SU-DHL-6 (cell line): ENCODE measurements around the gene GKN2.

Source experiments
- EZH2phosphoT487 ChIP-seq: fragments of 200-600 bp; sonication (generic), shearing (Covaris generic); conservative IDR thresholded peaks from 2 replicates; pipeline ENCODE4 v1.6.1; 2018; ENCODE audit warnings: mild to moderate bottlenecking, antibody characterized with exemption, low read length, moderate library complexity, mixed read lengths
- TF ChIP-seq, protein P1 (sequence below): fragments of 200-600 bp; sonication (generic); IDR thresholded peaks from one replicate; pipeline ENCODE4 v1.5.1; 2017; ENCODE audit warnings: antibody characterized with exemption, mild to moderate bottlenecking, low read length, moderate library complexity; ENCODE audit not compliant: insufficient read depth, poor library complexity, severe bottlenecking

DNA sequence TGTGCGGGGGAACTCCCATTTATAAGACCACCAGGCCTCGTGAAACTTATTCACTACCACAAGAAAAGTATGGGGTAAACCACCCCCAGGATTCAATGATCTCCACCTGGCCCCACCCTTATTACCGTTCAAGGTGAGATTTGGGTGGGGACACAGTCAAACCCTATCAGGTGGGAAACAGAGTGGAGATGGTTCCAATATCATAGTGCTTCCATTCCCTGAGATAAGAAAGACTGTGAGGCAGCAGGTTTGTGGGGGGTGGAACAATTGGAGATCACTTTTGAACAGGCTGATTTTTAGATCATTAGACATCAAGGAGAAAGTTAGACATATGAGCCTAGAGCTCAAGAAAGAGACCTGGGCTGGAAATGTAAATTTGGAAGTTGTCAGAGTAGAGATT is 39.3 kb downstream of the GKN2 start:
- TF ChIP-seq, protein P1, sequence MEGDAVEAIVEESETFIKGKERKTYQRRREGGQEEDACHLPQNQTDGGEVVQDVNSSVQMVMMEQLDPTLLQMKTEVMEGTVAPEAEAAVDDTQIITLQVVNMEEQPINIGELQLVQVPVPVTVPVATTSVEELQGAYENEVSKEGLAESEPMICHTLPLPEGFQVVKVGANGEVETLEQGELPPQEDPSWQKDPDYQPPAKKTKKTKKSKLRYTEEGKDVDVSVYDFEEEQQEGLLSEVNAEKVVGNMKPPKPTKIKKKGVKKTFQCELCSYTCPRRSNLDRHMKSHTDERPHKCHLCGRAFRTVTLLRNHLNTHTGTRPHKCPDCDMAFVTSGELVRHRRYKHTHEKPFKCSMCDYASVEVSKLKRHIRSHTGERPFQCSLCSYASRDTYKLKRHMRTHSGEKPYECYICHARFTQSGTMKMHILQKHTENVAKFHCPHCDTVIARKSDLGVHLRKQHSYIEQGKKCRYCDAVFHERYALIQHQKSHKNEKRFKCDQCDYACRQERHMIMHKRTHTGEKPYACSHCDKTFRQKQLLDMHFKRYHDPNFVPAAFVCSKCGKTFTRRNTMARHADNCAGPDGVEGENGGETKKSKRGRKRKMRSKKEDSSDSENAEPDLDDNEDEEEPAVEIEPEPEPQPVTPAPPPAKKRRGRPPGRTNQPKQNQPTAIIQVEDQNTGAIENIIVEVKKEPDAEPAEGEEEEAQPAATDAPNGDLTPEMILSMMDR: no peak
- no peak for TF ChIP-seq EZH2phosphoT487
